T1000 (cell line): ENCODE data around the gene DOCK4.

Experiments used
- DNase-seq: peaks from one replicate; lab custom pipeline; 2025; ENCODE audit warnings: mixed read lengths; lab: John Stamatoyannopoulos, UW

DOCK4 gene

GRCh38 chr7:112010994-112011393, 195.2 kb downstream of the DOCK4 start:
- no peak for DNase-seq

GRCh38 chr7:112010109-112010508, 196.1 kb downstream of the DOCK4 start:
- DNase-seq = no peak

DNA sequence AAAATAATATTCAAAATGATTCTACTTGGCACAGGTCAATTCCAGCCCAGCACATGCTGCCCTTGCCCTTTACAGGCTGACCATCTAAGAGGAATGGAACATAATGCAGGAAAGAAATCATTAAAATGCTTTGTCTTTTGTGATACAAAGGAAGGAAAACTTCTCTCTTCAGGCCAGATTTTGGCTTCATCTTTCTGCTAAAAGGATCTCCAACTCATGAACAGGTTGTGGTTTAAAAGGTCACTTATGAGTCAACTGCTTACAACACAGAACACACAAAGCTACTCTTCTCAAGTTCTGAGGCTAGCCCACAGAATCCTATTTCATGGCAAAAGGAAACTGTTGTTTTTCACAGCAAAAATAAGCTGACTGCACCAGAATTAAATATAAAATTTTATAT, 197.1 kb downstream of the DOCK4 start:
- no peak for DNase-seq

DNA sequence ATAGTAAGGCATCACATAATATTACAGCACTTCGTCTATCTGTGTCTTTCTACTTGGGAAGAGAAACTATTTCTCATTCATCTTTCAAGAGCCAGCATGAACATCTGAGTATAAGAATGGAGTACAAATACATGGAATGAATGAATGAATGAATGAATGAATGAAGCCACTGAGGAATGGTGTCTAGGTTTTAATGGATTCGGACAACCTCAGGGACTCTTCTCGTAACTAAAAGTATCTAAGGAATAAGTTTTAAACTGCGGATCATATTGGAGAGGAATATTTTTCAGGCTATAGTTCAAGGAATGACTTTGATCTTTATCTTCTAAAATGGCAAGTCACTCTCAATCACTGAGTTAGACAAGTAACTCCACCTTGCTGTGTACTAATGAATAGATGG, 199.0 kb downstream of the DOCK4 start:
- DNase-seq = no peak

DNA sequence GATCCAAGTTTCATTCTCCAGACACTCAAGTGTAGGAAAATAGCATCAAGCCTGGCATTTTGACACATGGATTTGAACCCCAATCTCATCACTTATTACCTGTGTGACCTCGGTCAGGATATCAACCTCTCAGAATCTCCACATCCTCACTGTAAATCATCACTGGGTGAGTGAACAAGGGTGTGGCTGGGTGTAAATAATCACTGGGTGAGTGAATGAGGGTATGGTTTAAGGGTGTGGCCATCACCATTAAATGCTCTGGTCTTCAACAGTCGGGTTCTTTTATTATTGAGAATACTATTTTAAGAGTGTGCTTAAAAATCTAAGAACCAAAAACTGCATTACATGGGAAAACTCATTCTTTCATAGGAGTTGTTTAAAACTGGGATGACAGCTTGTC, 200.1 kb downstream of the DOCK4 start:
- no peak for DNase-seq

DNA sequence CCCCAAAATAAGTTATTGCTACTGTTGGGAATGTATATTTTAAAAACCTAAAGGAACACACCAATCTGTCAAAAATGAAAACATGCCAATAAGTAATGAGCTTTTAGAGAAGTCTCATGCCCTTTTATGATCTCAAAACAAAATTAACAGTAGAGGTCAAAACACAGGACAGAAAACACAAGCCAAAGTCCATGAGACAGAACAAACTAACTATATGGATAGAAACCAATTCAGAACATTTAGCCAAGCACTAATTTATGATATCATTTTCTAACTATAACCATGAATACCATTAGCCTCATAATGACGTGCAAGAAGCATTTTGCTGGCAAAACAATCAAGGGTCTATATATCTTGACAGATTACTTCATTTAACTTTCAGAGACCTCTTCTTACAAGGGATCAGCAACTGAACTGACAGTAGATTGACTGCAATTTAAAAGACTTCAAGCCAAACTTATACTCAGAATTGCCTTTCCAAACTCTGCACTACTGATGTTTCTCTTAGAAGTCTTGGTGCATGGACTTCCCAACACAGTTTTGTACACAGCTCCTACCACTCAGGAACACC, 200.9 kb downstream of the DOCK4 start:
- no peak for DNase-seq

GRCh38 chr7:112001091-112001826, 204.9 kb downstream of the DOCK4 start:
- DNase-seq = peak; percentile 19

- DNase-seq = no peak
These were observed 207.9 kb downstream of the DOCK4 start for GRCh38 chr7:111998326-111998725.

GRCh38 chr7:111997546-111997945, 208.7 kb downstream of the DOCK4 start:
- DNase-seq = no peak

DNA sequence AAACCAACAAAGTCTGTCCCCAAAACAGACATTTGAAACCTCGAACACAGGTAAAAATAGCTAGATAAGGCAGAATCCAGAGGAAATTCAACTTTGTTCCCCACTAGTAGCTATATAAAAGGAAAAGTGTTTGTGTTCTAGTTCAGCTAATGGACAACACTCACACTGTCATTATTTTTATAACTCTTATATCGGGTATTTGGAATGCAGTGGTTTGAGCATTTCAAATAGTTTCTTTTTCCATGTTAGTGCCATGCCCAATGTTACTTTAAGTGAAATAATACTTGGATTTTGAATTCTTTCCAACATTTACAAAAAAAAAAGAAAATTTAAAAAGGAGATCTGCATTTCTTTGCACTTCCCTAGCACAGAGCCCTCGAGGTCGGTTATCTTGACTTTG, 213.6 kb downstream of the DOCK4 start:
- DNase-seq = no peak

DNA sequence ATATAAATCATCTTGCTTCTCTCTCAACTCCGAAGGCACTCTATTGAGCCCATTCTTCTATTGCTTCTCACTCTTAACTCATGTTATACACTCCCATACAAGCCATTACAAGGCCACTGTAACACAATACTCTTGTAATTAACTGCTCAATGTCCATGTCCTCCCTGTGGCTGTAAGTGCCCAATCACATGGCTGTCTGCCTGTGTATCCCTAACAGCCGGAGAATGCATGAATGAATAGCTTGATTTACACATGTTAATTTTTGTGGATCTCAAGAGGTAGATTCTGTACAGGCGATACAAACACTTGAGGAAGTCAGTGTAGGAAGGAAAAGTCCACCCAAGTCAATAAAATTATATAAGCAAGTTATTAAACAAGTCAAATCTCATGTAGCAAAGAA, 215.6 kb downstream of the DOCK4 start:
- DNase-seq = no peak

DNA sequence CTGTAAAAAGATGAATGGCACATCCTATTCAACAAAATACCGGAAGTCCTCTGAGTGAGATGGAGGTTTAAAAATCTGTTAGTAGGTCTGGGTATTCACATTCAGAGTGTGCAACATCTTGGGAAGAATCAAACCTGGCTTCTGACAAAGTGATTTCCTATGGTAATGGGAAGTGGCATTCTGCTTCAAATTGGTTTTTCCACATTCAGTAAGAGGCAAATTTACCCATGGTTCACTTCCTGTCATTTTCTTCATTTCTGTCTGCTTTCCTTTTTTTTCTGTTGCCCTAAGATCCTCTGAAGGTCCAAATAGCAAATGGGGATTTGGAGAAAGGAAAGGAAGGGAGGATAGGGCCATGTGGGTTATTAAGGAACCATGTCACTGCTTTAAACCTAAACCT, 218.3 kb downstream of the DOCK4 start:
- no peak for DNase-seq

GRCh38 chr7:111987115-111987826, 218.9 kb downstream of the DOCK4 start:
- no peak for DNase-seq

DNA sequence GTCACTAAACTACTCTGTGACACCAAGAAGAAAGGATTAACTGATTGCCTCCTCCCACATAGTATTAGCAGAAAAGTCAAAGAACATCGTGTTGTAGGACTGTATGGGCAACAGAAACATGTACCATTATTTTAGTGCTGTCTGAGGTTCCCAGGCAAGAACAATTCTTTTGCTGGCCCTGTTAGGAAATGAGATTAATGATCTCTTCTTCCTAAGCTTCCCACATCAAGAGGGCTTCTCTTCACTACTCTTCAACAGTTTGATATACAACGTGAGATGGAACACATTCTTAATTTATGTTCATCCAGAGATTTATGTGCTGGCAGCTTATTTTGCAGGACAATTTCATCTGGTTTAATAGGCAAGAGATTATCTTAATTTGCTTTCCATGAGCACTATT, 219.6 kb downstream of the DOCK4 start:
- DNase-seq = no peak

DNA sequence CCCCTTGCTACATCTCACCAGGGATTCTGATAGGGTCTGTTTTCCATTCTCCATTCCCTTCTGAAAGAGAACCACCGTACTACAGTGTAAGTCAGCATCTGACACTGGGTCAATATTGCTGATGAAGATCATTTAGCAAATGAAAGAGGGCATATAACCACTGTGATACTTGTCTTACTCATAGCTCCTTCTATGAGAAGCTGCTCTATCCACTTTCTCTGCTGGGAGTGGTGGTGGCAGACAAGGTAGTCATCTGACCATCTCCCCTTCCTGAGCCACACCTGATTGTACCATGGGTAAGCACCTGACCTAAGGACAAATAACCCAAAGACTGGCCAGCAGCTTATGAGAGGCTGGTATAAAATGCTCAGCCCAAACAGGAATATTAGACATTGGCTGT, 220.4 kb downstream of the DOCK4 start:
- DNase-seq = no peak

GRCh38 chr7:111982804-111983203, 223.4 kb downstream of the DOCK4 start:
- DNase-seq = no peak

GRCh38 chr7:111982133-111982532, 224.1 kb downstream of the DOCK4 start:
- DNase-seq = no peak

GRCh38 chr7:111980725-111981124, 225.5 kb downstream of the DOCK4 start:
- no peak for DNase-seq

DNA sequence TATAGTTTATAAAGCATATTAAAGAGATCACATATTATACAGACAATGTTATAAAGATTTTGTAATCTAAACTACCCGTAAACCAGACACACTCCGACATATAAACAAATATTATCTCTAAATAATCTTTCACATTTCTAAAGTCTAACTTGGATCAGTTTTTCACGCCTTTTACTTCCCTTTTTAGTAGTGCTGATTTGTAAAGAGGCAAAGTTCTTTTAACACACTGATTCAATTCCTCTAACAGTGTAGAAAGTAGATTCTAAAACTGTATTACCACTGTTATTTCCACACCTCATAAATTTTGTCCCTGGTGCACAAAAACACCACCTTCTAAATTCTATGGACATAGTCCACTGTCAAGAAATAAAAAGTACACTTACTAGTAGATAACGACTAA, 230.9 kb downstream of the DOCK4 start:
- DNase-seq = no peak

DNA sequence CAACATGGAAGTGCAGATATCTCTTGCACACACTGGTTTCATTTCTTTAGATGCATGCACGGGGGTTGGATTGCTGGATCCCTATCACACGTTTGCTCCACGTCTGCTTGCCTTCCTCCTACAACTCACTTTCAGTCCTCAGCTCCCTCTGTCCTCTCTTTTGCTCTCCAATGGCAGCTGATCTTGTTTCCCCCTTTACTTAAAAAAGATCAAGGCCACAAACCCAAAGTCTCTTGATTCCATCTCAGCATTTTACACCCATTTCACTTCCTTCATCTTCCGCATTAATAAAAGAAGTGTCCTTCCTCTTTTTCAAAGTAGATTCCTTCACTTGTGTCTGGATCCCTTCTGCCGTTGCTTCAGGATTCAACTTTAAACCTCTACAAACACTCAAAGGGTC, 245.2 kb downstream of the DOCK4 start:
- no peak for DNase-seq

GRCh38 chr7:111958896-111959295, 247.3 kb downstream of the DOCK4 start:
- no peak for DNase-seq

- no peak for DNase-seq
These were observed 247.8 kb downstream of the DOCK4 start for GRCh38 chr7:111958431-111958830.

DNA sequence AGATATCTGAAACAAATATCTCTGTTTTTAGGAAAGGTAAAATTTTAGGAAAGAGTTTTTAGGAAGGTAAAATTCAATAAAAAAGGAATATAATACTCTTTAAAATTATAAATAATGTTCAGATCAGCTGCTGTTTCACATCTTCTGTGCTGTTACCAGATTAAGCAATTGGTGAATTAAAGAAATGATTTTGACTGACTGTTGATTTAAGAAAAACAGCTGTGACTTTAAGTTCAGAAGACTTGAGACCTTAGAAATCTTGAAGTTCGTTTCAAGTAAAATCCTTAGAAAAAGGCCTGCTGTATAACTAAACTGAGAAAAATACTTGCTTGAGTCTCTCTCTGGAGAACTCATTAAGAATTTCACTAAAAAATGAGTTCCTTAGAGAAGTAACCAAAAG, 250.6 kb downstream of the DOCK4 start:
- DNase-seq = no peak
